OCI-LY3 (cell line): ENCODE data around the gene HOXC6.

ENCODE experiments used
- EZH2phosphoT487 ChIP-seq: fragments of 200-600 bp; shearing (Covaris generic); IDR thresholded peaks from 2 replicates; pipeline ENCODE4 v1.6.1; 2018; ENCODE audit warnings: antibody characterized with exemption, mixed run types, low read depth
- TF ChIP-seq, protein P1 (sequence below): fragments of 200-600, 300-600 bp; sonication (generic); IDR thresholded peaks from 2 replicates; pipeline ENCODE4 v1.5.1; 2014; ENCODE audit warnings: antibody characterized with exemption, low read length, low read depth

DNA sequence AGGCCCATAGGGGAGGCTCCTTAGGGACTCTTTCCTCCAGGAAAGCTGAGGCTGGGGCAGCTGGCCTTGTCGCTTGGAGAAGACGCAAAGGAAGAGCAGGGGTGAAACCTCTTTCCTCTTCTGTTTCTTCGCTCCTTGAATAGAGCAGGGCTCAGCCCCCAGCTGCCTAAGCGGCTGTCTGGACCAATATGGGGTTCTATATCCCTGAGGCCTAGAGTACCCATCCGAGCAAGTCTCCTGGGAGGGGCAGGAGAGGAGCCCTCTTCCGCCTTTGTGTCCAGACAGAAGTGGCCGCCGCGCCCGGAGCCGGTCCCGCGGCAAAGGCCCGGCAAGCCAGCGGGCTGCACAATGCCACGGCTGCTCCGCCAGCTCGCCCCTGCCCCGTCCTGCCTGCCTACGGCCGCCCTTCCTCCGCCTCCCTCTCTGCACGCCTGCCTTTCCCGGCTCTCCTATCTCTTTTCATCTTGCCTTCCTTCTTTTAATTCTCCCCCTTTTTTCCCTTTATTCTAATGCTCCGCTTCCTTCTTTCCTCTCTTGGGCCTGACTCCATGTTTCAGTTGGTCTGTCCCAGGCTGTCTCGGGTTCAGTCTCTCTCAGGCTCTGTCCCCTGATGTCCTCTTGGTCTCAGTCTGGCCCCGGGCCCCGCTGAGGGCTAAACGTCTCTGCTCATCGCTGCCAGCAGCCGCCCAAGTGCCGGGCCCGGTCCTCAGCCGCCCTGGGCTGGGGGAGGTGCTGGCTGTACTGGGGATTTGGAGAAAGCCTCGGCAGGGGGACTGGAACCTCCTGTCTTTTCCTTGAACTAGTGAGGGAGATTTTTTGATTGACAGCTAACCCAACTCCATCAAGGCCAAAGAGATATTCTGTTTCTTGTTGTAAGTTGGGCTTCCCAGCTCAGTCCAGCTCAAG lies 30.8 kb upstream of the HOXC6 start:
- TF ChIP-seq, protein P1, sequence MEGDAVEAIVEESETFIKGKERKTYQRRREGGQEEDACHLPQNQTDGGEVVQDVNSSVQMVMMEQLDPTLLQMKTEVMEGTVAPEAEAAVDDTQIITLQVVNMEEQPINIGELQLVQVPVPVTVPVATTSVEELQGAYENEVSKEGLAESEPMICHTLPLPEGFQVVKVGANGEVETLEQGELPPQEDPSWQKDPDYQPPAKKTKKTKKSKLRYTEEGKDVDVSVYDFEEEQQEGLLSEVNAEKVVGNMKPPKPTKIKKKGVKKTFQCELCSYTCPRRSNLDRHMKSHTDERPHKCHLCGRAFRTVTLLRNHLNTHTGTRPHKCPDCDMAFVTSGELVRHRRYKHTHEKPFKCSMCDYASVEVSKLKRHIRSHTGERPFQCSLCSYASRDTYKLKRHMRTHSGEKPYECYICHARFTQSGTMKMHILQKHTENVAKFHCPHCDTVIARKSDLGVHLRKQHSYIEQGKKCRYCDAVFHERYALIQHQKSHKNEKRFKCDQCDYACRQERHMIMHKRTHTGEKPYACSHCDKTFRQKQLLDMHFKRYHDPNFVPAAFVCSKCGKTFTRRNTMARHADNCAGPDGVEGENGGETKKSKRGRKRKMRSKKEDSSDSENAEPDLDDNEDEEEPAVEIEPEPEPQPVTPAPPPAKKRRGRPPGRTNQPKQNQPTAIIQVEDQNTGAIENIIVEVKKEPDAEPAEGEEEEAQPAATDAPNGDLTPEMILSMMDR, result no peak
- no peak for TF ChIP-seq EZH2phosphoT487
